ENCODE data around the gene TMEM132E. TPM values are rescaled to one million over a fixed set of nuclear protein-coding genes. Genes with fewer than 3 reads are reported as not detected.

Gene TMEM132E
- total RNA-seq, 2 donors from 2014 or later = 0.09 to 0.26 TPM

DNA sequence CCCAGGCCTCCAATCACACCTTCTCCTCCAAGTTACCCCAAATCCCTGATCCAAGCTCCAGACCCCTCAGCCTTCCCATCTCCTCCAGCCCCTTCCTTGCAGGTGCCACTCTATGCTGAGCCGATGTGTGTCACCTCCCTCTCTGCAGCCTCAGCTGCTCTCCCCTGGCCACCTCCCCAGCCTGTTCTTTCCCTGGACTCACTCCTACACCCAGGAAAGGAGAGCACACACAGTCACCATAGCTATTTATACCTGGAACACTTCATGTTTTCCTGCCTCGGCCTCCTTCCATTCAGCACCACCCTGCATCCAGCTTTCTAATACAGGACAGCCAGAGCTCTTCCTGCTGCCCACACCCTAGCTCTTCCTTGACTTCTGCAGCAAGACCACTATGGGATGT lies 12.5 kb upstream of the TMEM132E start:
- ATAC-seq = no peak
- no peak for DNase-seq
- intact Hi-C loops (cut with DNase I) = no loop called here

DNA sequence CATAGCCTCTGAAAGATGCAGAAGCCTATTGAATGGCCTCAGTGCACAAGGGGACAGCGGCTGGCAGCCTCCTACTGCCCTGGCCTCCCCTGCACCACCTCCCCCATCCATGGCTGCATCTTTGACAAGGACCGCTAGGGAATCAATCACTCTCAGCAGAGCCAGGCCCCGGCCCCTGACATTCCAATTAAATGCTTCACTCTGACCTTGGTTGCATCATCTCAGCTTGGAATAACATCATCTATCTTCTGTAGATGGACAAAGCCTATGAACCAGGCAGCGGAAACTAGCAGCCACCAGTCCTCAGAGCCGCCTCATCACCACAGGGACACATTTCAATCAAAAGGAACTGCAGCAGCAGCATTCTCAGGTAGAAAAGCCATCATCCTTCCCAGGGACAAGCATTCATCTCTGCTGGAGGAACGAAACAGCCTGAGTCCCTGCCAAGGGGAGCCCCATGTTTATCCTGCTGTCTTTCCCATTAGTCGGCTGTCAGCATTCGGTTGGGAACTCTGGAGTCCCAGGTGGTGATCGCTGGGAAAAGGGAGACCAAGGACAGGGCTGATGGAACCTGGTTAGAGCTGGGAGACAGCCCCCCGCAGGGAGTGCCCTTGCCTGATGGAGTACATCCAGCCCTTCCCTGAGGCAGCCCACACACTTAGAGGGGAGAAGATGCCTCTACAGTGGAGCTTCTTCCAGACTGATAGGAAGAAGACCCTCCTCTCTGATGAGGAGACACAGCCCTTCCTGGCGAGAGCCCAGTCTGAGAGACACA lies 11.5 kb upstream of the TMEM132E start:
- intact Hi-C loops (cut with DNase I) = no loop called here
- no peak for DNase-seq

DNA sequence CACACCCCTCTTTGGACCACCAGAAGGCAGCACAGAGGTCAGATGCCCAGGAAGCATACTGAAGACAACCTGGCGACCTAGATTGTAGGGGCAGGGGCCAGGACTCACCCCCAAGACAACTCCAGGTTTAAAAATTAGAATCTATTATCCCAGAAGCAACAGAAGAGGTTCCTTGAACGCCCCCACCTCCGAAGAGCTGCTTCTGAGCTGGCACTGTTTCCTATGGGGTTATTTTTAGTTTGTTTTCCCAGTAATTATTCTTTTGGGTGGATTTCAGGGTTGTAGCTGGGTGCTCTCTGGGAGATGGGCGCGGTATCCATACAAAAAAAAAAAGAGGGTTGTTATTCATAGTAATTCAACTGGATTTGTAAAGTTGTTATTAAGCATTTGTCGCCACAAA lies 10.4 kb upstream of the TMEM132E start:
- DNase-seq = no peak
- intact Hi-C loops (cut with DNase I) = no loop called here
- ATAC-seq = no peak

More for the DNA sequence above, 11.5 kb upstream of the TMEM132E start:
- peak in 1 of 2 donors; percentile 21 for ATAC-seq

DNA sequence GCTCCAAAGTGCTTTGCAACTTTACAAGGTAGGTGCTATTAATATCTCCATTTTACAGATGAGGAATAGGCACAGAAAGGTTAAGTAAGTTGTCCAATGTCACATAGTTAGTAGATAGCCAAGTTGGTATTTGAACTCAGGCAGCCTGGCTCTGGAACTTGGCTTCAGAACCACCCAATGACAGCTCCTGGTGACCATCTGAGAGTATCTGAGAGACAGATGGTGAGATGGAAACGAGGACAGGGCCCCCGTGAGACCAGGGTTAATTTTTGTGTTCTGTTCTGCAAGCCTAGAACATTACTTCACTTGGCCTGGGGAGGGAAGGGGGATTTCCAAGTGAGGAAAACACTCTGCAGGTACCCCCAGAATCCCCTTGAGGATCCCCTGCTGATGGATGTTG lies 9.8 kb upstream of the TMEM132E start:
- intact Hi-C loops (cut with DNase I) = no loop called here
- DNase-seq (no peak), ATAC-seq (no peak)

DNA sequence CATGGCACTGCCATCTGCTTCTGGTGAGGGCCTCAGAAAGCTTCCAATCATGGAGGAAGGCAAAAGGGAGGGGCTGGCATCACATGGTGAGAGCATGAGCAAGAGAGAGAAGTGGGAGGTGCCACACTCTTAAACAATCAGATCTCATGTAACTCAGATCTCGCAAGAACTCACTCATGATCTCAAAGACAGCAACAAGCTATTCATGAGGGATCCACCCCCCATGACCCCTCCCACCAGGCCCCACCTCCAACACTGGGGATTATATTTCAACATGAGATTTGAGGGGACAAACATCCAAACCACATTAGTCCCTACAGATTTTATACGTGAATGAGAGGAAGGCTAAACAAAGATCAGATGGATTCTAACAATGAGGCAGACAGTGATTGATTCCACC lies 8.9 kb upstream of the TMEM132E start:
- DNase-seq = no peak
- ATAC-seq = no peak
- intact Hi-C loops (cut with DNase I) = no loop called here

DNA sequence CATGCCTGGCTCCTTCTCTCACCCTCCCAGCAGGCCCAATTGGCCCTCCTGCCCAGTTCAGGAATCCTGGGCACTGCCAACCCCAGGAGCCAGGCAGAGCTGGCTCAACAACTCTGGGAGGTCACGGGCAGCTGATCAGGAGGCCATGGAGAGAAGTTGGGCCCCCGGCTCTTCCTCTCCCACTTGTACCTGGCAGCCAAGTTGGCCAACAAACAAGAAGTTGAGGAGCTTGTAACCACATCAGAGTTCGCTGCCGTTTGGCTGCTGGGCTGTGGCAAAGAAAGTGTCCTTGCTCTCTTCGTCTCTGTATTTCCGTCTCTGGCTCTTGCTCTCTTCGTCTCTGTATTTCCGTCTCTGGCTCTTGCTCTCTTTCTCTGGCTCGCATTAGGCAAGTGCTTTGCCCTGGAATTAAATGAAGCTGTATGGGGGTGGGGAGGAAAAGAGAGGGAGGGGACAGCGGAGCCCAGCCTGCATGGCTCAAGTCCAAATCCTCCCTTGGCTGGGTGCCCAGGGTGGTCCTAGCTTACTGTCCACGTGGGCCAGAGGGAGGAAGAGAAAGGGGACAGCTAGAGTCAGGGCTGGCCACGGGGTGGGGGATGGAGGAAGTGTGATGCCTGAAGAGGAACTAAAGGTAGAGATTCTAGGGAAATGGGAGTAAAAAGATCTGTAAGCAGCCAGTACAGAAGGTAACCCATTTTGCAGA lies 7.8 kb upstream of the TMEM132E start:
- ATAC-seq (no peak), DNase-seq (no peak)
- intact Hi-C loops (cut with DNase I) = no loop called here

DNA sequence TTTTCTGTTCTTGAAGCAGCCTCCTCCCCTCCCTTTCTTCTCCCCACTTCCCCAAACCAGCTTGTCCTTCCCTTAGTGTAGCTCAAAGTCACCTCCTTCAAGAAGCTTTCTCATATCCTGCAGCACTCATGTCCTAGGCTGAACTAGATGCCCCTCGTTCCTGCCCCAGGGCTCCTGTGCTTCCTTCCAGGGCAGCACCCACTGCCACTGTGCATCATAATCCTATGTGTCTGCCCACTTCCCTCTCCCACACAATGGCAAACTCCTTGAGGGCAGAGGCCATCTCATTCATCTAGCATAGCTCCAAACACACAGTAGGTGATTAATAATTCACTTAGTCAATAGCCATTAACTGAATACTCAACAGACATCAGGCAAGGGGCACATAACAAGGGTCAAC lies 6.9 kb upstream of the TMEM132E start:
- intact Hi-C loops (cut with DNase I) = no loop called here
- no peak for DNase-seq
- ATAC-seq = no peak

DNA sequence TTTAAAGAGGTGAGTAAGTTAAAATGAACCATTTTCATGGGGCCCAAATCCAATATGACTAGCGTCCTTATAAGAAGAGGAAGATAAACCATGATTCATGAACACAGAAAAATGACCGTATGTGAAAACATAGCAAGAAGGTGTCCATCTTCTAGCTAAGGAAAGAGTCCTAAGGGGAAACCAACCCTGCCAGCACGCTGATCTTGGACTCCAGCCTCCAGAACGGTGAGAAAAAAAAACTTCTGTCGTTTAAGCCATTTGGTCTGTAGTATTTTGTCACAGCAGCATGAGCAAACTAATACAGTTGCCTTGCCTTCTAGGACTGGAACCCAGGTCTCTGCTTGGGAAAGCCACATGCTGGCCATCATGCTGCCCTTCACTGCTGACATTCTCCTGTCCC lies 4.2 kb upstream of the TMEM132E start:
- ATAC-seq (no peak), DNase-seq (no peak)
- intact Hi-C loops (cut with DNase I) = no loop called here

DNA sequence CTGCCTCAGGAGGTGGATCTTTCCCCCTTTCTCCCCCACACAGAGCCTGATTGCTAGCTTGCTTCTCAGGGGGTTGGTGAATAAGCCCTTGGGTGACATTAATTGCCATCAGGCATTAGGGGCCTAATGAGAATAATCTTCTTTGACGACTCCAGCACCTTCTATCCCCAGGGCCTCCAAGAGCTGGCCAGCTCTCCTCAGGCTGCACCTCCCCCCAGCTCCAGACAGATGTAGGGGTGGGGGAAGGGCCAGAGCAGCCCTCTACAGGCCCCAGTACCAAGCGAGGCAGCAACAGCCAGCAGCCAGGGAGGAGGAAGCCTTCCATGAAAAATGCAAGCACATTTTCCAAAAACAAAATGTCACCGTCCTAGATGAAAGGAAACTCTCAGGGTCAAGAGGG lies 1.4 kb upstream of the TMEM132E start:
- intact Hi-C loops (cut with DNase I) = no loop called here
- ATAC-seq = no peak

DNA sequence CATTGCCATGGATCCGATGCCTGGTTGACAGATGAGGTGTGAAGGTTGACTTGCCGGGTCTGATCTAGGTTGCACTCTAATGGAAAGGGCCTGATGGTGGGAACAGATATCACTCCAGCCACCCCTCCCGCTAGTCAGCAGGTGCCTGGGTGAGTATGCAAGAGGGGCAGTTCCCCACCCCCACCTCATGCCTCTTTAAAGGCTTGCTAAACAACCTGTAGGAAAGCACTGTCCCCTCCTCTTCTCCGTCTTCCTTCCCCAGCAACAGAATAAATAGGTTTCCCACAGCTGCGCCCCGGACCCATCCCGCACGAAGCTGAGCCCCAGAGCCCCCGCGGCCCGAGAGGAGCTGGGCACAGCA lies 746 bp upstream of the TMEM132E start:
- DNase-seq (no peak), ATAC-seq (no peak)
- intact Hi-C loops (cut with DNase I) = no loop called here

More for the DNA sequence above, 1.4 kb upstream of the TMEM132E start:
- no peak for DNase-seq

DNA sequence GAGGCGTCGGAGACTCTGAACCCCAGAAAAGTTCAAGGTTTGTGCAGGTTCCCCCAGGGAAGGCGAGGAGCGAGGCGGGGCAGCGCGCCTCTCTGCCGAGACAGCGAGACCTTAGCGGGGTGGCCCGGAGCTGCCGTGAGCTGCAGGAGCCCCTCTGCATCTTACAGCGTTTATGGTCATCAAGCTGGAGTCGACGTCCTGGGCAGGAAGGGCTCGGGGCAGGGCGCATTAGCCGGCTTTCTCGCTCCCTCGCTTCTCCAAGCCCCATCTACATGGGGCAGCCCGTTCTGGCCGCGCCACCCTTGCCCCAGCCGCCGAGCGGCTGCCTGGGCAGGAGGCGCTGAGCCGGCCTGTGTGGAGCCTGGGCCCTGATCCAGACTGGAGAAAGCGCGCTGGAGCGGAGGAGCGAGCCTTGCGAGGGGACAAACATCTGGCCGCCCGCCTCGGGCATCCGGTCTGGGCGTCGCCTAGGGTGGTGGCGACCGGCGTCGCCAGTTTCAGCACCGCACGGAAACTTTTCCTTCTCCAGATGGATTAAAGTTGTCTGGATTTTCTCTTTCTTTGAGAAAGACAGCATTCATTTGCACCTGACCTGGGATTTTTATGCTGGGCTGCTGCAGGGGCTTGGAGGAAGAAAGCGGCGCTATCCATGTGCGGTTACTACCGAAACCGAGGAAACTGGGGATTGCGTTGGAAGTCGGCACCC lies 750 bp downstream of the TMEM132E start:
- peak; percentile 59 for DNase-seq

DNA sequence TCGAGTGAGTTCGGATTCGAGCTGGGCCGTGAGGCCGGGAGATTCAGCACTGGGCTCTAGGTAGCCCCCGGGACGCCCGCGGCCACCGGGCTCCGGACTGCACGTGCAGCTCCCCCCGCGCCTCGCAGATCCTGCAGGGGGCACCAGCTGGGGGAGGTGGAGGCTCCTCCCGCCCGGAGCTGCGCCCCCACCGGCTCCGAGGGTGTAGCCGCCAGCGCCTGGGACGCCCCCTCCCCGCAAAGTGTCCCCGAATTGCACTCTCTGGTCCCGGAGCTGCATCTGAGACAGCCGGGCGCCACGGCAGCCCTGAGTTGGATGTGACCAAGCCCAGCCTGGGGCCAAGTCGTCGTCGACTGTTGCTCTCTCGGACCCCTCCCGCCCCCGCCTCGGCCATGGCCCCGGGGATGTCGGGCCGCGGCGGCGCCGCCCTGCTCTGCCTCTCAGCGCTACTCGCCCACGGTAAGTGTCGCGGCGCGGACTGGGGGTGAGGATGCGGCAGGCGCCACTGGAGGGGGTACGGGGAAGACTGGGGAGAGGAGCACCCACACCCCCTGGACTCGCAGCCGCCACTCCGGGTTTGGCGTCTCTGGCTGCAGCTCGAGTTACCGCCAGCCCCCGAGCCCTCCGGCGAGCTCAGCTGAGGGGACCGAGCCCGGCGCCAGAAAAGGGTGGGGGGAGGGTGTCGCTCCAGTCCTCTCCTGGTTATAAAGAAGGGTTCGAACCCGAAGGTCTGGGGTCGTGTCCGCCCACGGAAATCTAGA lies 1.5 kb downstream of the TMEM132E start:
- no peak for DNase-seq
- peak in 1 of 2 donors; percentile 6 for ATAC-seq
- intact Hi-C loops (cut with DNase I) = no loop called here

More for the DNA sequence above, 750 bp downstream of the TMEM132E start:
- intact Hi-C loops (cut with DNase I) = no loop called here
- ATAC-seq = peak; percentile 52 to 65

DNA sequence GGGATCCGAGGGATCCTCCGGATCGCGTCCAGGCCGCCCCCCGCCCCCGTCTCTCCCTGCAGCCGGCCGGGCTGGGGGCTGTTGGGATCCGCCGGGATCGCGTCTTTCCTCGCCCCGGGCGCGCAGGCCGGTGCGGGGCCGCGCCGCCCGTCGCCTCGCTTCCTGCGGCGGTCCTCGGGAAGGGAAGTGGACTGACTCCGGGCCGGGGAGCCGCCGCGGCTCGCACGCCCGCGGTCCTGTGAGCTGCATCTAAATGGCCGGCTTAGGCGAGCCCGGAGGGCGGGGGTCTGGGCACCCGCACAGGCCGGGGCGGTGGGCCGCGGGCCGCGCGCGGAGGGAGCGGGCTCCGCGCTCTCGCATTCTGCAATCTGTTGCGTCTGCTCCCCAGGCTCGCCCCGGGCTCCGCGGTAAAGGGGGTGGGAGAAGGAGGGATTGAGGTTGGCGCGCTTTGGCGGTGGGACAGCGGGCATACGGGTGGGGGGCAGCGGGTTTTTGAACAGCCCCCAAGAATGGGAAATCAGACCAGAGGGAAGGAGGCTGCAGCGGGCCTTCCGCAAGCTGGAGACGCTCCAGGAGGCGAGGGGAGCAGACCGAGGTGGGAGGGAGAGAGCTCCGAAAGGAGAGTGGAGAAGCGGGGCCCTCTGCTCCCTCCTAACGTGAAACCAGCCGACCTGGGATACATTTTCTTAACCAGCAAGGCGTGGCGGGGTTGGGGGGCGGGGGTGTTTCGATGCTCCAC lies 2.2 kb downstream of the TMEM132E start:
- DNase-seq (no peak), ATAC-seq (peak; percentile 2 to 10)
- intact Hi-C loops (cut with DNase I) = no loop called here

DNA sequence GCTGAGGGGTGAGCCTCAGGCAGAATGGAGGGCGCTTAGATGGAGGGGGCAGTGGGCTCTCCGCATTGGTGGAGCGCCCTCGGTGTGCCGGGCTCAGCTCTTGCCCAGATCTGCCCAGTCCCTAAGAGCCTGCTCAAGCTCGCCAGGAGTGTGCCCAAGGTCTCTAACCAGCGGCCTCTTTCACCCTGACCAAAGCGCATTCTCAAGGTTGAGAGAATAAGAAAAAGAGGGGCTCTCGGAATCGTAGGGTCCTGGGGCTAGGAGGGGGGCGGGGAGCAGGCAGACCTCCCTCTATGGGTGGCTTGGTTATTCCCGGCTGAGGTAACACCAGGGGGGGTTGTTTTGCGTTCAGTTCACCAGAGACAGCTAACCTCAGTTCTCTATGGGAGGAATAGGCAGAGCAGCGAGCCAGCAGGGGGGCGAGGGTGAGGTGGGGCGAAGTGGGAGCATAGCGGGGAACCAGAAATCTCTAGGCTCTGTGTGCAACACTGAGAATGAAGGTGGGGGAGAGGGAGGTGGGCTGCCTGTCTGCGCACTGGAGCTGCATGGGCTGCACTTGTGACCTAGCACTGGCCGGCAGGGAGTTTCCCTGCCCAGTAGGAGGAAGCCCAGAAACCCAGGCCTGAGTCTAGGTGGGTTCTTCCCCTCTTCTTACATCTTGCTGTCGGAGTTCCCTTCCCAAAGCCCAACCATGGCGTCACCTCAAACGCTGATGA lies 3.0 kb downstream of the TMEM132E start:
- intact Hi-C loops (cut with DNase I) = no loop called here
- DNase-seq = no peak
- ATAC-seq = no peak

DNA sequence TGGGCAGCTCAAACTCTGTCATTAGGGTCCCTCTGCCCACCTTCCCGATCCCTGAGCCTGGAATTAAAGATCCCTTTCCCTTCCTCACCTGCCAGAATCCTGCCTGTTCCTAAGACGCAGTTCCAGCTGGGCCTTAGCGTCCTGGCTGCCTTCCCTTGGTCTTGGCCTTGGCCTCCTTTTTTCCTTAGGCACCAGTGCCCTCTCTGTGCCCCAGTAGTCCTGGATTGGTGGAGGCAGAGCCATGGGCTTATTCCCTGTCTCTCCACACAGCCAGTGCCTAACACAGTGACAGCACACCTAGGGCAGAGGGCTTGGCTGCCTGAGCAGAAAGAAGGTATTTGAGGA lies 3.5 kb downstream of the TMEM132E start:
- ATAC-seq (no peak), DNase-seq (no peak)
- intact Hi-C loops (cut with DNase I) = no loop called here

DNA sequence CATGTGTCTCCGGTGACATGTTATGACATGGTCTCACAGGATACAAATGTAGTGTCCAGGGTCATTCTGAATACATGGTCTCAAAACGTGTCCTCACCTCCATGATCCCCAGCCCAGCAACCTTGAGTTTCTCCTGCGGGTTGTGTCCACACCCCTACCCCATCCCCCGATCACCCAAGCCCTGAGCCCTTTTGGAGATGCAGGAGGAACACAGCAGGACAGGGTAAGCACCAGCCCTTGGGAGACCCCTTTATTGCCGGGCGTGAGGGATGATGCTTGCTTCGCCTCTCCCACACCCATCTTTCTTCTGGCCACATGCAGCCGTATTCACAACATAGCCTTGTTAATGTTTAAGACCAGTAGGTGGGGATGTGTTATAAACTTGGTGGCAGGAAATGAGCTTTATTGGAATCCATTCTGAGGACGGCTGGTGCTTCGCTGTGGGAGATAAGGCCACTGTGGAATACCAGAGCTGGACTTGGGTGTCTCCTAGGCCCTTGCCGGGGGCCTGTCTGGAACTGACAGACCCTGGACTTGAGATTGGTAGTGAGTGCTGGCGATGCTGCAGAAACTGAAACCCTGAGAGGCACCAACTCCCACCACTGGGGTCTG lies 5.5 kb downstream of the TMEM132E start:
- ATAC-seq (no peak), DNase-seq (no peak)
- intact Hi-C loops (cut with DNase I) = no loop called here

DNA sequence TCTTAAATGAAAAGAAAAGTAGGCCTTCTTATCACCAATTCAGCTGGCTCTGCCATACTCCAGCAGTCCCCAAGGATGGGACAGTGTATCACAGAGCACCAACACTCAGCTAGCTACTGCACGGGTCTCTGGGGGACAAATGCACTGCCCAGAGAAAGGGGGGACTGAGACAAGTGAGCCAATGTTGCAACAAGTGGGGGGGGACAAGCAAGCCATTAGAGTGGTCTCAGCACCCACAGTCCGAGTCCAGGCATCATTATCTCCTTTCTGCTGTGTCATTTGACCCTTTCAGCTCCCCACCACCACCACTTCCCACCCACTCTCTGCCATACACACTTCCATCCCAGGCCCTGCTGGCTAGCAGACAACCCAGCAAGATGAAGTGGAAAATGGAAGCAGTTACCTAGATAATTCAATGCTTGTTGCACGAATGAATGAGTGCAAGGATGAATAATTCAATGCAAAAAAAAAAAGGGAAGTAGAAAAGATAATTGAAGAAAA lies 7.0 kb downstream of the TMEM132E start:
- ATAC-seq (no peak), DNase-seq (no peak)
- intact Hi-C loops (cut with DNase I) = no loop called here

DNA sequence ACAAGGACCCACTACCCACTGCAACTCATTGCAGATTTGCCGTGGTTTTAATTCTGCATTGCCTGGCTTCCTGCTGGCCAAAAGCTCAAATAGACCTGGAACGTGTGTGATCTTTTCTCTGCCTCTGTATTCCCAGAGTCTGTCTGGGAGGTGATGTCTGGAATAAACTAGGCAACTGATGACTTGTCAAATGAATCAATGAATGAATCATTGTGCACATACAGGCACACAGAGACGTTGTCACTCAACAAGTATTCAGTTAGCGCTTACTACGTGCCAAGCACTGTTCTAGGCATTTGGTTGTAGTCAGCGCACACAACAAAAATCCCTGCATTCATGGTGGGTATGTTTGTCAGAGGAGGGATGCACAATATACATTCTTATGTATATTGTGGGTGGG lies 8.9 kb downstream of the TMEM132E start:
- DNase-seq (no peak), ATAC-seq (no peak)
- intact Hi-C loops (cut with DNase I) = no loop called here

Measured in left cardiac atrium (tissue), 4 donors.